ENCODE measurements around the gene SAMD13. TPM values are rescaled to one million over a fixed set of nuclear protein-coding genes. Genes with fewer than 3 reads are reported as not detected.

SAMD13 gene
- polyA plus RNA-seq, 12 donors, result 4.6 to 11.6 (median 9.9) TPM; not detected in 2

DNA sequence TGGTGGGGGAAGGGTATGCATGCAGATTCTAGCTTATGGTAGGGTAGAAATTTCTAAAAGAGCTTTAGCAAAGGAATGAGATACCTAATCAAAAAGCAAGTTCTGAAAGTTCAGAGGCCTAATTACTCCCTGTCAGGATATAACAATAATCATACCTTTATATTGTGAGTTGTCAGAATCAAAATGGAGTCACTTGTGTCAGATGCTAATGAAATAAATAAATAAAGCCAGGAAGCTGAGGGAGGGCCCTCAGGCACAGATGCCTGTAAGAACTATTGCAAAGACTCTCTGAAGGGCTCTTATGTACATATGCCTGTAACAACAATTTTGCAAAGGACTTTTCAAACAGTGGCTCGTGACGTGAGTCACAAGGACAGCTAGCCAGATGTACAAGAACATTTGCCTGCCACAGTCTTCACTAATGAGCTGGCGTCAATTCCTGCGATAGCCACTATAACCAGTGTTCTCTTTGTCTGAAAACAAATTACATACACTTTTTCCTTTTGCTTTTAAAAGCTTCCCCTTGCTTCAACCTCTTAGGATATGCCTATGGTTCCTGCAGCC lies 69.4 kb downstream of the SAMD13 start:
- DNase-seq, result no peak

DNA sequence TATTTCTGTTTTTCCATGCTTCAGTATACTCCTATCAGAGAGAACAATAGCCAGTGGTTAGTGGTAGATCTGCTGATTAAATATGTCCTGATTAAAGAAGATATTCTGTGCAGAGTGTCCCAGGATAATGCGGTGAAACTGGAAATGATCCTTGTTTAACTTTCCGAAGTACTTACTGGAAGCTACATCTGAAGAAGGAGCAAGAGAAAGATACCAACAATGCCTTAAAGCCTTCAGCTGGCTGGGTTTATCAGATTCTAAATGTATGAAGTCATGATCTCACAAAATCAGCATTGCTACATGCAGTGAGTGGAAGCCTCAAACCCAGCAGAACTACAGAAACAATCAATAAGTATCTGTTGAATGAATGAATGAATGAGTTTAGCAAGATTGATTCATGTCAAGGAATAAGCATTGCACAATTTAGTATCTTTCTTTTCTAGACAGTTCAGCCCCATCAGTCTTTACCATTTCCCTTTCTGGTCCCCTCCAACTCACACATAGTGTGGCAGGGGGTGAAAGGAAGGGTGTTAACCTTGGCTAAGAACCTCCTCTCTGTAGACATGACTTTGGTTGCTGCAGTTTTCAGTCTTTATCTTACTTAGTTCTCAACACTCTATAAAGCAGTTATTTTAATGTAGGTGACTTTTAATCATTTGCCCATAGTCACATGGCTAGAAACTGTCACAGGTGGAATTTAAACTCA lies 72.1 kb downstream of the SAMD13 start:
- DNase-seq, result no peak

GRCh38 chr1:84374991-84375696 lies 73.6 kb downstream of the SAMD13 start:
- DNase-seq, result no peak

GRCh38 chr1:84376000-84376910 lies 74.7 kb downstream of the SAMD13 start:
- no peak for DNase-seq

DNA sequence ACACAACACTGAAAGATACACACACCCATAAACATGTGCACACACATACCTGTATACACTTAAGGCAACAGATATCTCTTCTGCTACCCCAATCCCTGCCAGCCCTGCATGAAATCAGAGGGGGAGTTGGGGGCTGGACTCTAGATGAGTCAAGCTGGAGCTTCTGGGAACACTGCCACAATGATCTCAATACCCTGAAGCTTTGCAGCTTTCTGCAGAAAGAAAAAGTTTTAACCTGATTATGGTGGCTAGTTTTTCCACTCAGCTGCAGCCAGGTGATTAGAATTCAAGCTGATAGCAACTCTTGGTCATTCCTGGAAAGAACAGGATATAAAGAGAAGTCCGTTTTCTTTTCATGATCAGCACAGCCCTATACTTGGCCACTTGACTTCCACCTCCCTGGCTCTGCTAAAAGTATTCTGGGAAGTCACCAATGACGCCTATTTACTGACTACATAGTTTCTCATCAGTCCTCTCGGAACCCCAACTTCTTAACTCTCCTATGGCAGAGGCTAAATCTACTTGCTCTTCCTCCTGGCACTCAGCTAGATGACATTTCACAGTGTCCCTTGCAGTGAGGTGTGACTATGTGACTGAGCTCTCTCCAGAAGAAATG lies 76.1 kb downstream of the SAMD13 start:
- peak; percentile 84 for DNase-seq

DNA sequence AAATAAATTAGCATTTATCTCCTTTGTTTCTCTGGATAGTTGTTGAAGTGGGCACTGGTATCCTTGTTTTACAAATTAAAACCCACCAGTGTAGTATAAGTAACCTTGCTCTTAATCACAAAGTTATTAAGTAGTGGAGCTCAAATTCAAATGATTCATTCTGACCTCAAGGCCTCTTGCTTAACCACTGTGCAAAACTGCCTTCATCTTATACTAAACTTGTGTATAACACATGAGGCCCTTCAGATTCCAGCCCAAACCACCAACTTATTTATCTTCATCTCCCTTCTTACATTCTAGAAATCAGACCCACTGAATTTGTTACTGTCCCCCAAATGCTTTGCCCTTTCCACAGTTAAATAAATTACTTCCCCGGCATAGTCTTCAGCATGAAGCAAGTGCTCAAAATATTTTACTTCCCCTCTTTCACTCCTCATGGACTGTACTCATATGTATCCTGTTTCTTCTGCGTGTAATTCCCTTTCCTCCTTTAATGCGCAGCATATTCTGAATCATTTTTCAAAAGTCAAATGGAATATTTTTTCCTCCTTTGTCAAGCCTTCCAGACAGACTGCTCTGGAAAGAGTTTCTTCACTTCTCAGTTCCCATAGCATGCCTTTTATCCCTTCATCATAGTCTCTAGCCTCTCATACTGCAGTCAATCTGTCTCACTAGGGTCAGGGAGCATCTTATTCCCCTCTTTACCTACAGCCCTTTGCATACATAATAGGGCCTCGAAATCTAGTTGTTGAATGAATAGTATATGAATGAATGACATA lies 77.8 kb downstream of the SAMD13 start:
- DNase-seq, result peak; percentile 15

GRCh38 chr1:84379917-84380180 lies 78.3 kb downstream of the SAMD13 start:
- DNase-seq, result no peak

DNA sequence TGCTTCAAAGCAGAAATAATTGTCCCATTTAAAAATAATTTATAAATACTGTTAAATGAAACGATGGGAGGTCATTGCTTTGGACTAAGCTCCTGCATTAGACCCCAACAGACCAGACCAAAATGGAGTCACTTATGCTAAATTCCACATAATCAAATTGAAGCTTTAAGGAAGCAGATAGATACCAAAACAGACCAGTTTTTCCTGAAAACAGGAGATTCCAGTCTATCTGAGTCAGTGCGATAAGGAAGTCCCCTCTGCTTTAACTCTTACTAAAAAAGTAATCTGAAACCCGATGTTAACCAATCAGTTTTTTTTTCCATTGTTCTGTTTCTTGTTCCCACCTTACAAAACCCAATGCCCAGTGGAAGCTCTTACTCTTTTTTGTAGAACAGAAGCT lies 80.6 kb downstream of the SAMD13 start:
- no peak for DNase-seq

- no peak for DNase-seq
Observed at GRCh38 chr1:84385347-84385746, 83.8 kb downstream of the SAMD13 start.

GRCh38 chr1:84386716-84387479 lies 85.4 kb downstream of the SAMD13 start:
- DNase-seq, result no peak

DNA sequence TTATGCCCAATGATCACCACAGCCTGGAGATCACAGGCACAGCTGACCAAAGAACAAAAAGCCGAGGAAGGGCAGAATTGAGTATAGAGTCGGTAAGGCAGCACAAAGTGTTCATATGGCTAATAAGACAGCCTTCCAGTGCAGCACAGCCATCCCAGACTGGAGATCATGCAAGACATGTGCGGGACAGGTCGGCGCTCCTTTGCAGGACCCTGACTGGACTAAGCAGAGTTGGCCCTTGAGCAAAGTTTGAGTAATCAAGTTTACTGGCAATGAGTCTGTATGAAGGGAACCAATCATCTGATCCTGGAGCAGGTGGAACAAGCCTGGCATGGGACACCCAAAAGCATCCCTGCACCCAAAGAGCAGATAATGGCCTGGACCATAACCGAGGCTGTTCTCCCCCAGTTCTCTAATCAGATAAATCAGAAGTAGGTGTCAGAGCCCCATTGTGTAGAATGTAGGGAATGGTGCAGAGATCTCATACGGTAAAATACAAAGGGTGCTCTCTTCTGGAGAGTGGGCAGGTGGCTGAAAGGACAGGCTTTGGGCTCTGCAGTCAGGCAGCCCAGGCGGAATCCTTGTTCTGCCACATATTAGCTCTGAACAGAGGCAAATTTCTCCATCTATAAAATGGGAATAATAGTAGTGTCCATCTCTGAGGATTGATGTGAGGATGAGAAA lies 86.1 kb downstream of the SAMD13 start:
- no peak for DNase-seq

- no peak for DNase-seq
Observed at GRCh38 chr1:84390226-84390625, 88.7 kb downstream of the SAMD13 start.

DNA sequence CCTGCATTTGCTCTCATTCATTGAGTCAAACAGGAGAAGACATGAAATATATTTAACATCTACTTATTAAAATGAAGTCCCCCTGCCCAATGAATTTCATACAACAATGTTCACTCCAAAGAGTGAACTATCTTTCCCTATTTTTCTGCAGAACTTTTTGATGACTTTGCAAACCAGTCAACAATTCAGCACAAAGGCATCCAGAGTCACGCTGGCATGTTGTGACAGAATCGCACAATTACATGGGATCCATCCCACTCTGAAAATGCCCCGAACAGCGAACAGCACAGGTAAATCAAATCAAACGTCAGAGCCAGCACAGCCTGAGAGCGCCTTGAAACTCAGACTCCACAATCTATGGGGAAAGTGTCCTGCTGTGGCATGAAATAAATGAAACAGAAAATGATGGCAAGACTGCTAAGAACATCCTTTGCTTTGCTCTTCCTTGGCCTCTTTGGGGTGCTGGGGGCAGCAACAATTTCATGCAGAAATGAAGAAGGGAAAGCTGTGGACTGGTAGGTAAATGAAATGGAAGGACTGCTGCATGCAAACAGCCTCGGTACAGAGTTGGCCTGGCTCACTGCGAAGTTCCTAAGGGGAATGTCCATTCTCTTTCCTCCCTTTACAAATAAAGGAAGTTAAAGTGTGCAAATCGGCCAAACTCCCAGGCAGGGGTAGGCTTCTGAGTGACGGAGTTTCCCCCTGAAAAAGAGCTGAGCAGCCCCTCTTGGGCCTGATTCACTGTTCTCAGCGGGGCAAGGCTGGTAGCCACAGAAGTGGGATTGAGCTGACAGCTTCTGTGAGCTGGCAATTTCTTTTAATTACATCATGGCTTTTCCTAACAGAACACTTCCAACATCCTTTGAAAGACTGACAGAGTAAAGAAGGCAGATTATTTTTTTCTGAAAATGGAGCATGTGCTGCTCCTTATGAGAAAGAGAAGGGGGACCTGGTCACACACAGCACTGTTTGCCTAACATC lies 97.0 kb downstream of the SAMD13 start, which contains the start of gene DNASE2B:
Gene DNASE2B, plus strand, starts transcription at position 310 of the 981 bp plus-strand sequence. Its CDS starts 81 bp downstream, at position 391.
- peak; percentile 25 for DNase-seq

Other genes with a start within 250 kb of the SAMD13 start
- 10 to 100 TPM in 11 of 12 donors, not detected in 1; 21.5 to 37.2 (median 29.2) TPM for gene PRKACB, start 157.4 kb upstream of the SAMD13 start, polyA plus RNA-seq (ENCODE audit: insufficient read length in 12 of 12)
- gene DNASE2B, start 96.8 kb downstream of the SAMD13 start, polyA plus RNA-seq (ENCODE audit: insufficient read length in 12 of 12), result under 1 TPM in 6 of 12 donors, not detected in 6; 0.14 to 0.27 (median 0.18) TPM
- 10 to 100 TPM in 11 of 12 donors, not detected in 1; 27.1 to 40.3 (median 34.6) TPM for gene RPF1, start 177.6 kb downstream of the SAMD13 start, polyA plus RNA-seq (ENCODE audit: insufficient read length in 12 of 12)
- 1 to 10 TPM in 7 of 12 donors, under 1 TPM in 3, not detected in 2; 0.69 to 3.3 (median 1.7) TPM for gene SPATA1, start 204.7 kb downstream of the SAMD13 start, polyA plus RNA-seq (ENCODE audit: insufficient read length in 12 of 12)
- 100 to 1,000 TPM in 11 of 12 donors, not detected in 1; 156 to 226 (median 195) TPM for gene GNG5, start 204.9 kb downstream of the SAMD13 start, polyA plus RNA-seq (ENCODE audit: insufficient read length in 12 of 12)

Data from muscle of arm (tissue), 12 donors.